Calu3 (cell line): Measurements from ENCODE around the gene PNPLA5. TPM values are rescaled to one million over a fixed set of nuclear protein-coding genes. Genes with fewer than 3 reads are reported as not detected.
A peak's percentile ranks its signal among the peaks of the same experiment; 100 is the strongest.
"Not testable (repeated sequence)": the region's sequence is repeated elsewhere in the genome, so short reads cannot be mapped to it uniquely, and the experiment has no call there.

Experiments used
- BruUV-seq: library from RNA; stranded (reverse); fragments of 400-500 nt; replicated peaks from 2 replicates; lab custom pipeline; 2021; lab: Mats Ljungman, UMichigan
- CTCF ChIA-PET: fragments of 300-600 bp; sonication (Branson Sonifier 250); formaldehyde crosslinking; loops from one replicate; lab custom pipeline; 2022; ENCODE audit warnings: antibody characterized with exemption; lab: Charles Lee
- DNase-seq: peaks from one replicate; pipeline ENCODE4 v3.0.0; 2022
- H3K27ac Mint-ChIP-seq: one replicate; pipeline ENCODE4 v1.8.0; 2022; ENCODE audit warnings: mixed read lengths; ENCODE audit not compliant: unreplicated experiment
- H3K27me3 Mint-ChIP-seq: one replicate; pipeline ENCODE4 v1.8.0; 2022; ENCODE audit warnings: mixed read lengths; ENCODE audit not compliant: unreplicated experiment
- H3K36me3 Mint-ChIP-seq: one replicate; pipeline ENCODE4 v1.8.0; 2022; ENCODE audit warnings: mild to moderate bottlenecking, moderate library complexity, mixed read lengths; ENCODE audit not compliant: insufficient read depth, unreplicated experiment
- H3K4me1 Mint-ChIP-seq: one replicate; pipeline ENCODE4 v1.8.0; 2022; ENCODE audit warnings: mild to moderate bottlenecking, low read depth, mixed read lengths; ENCODE audit not compliant: unreplicated experiment
- H3K4me3 Mint-ChIP-seq: one replicate; pipeline ENCODE4 v1.8.0; 2022; ENCODE audit warnings: mild to moderate bottlenecking, low read depth, moderate library complexity, mixed read lengths; ENCODE audit not compliant: unreplicated experiment
- H3K9me3 Mint-ChIP-seq: one replicate; pipeline ENCODE4 v1.8.0; 2022; ENCODE audit warnings: low read depth, mixed read lengths; ENCODE audit not compliant: unreplicated experiment
- CTCF ChIP-seq: fragments of 200-600 bp; IDR thresholded peaks from one replicate; pipeline ENCODE4 v1.8.0; 2022; ENCODE audit warnings: antibody characterized with exemption; ENCODE audit not compliant: unreplicated experiment
- intact Hi-C: fragments of 100-400 bp; cut with micrococcal nuclease; formaldehyde crosslinking; loops from one replicate; pipeline ENCODE4 v1.10.0; 2022; ENCODE audit not compliant: unreplicated experiment
- total RNA-seq: library from RNA; stranded (reverse); gene quantifications from 2 replicates; pipeline ENCODE4 v1.2.3, GENCODE V29; 2022

The PNPLA5 gene
- total RNA-seq, 1 experiment from 2014 or later = not detected

GRCh38 chr22:43909708-43910107, 17.9 kb upstream of the PNPLA5 start:
- Mint-ChIP-seq H3K4me1 (no peaks in the 10 kb centered on the region), H3K27me3 (peaks cover 73% of the 10 kb centered on the region), H3K27ac (no peak overlapping the region), H3K4me3 (no peak overlapping the region), H3K36me3 (no peaks in the 10 kb centered on the region), H3K9me3 (peaks cover 6% of the 10 kb centered on the region)
- no peak for DNase-seq
- intact Hi-C loops = no loop called here
- CTCF ChIA-PET = no interaction called here
- TF ChIP-seq CTCF = no peak
- no TSS peak for BruUV-seq

DNA sequence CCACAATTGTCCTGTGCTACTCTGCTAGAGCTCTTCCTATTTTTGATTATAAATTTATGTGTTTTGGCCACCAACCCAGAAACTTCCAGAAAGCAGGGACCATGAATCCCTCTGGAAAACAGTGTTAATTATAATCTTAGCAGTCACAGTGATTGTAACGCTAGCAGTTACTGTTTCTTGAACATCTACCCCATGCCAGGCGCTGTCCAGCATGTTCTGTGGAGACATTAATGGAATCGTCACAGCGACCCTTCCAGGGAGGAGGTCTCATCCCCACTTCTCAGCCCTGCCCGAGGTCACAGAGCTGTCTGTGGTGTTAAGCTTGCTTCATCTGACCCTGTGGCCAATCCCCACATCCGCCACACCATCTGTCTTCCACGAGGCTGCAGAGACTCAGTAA, 13.9 kb upstream of the PNPLA5 start:
- no peaks in the 10 kb centered on the region for H3K4me1 Mint-ChIP-seq
- no peak for DNase-seq
- no peaks in the 10 kb centered on the region for H3K36me3 Mint-ChIP-seq
- BruUV-seq = no TSS peak
- CTCF ChIA-PET = interaction anchor here (1.2 kb wide), 1 partner anchor 23 kb away, joined by 4 read pairs; no protein-coding TSS in a partner anchor
- no peak overlapping the region for H3K27ac Mint-ChIP-seq
- no peaks in the 10 kb centered on the region for H3K9me3 Mint-ChIP-seq
- intact Hi-C loops = no loop called here
- no peak for TF ChIP-seq CTCF
- no peak overlapping the region for H3K4me3 Mint-ChIP-seq
- H3K27me3 Mint-ChIP-seq = peaks cover 65% of the 10 kb centered on the region

- H3K27ac Mint-ChIP-seq, H3K4me3 Mint-ChIP-seq, H3K36me3 Mint-ChIP-seq, BruUV-seq, H3K4me1 Mint-ChIP-seq, intact Hi-C loops, H3K9me3 Mint-ChIP-seq: not testable (repeated sequence)
- CTCF ChIA-PET = interaction anchor here (0.8 to 1.4 kb wide), 2 partner anchors 10 to 41 kb away, joined by 4 to 5 read pairs; no protein-coding TSS in a partner anchor
- DNase-seq = peak; percentile 51
- H3K27me3 Mint-ChIP-seq = peaks cover 64% of the 10 kb centered on the region
These were observed 12.6 kb upstream of the PNPLA5 start for GRCh38 chr22:43904412-43904811.

- BruUV-seq, H3K9me3 Mint-ChIP-seq, H3K27ac Mint-ChIP-seq, DNase-seq, intact Hi-C loops, H3K4me1 Mint-ChIP-seq, H3K4me3 Mint-ChIP-seq, H3K36me3 Mint-ChIP-seq: not testable (repeated sequence)
- H3K27me3 Mint-ChIP-seq = peaks cover 60% of the 10 kb centered on the region
- CTCF ChIA-PET = interaction anchor here (0.5 to 1.0 kb wide), 2 partner anchors 20 to 539 kb away, joined by 3 to 4 read pairs; no protein-coding TSS in a partner anchor
These were observed 11.2 kb upstream of the PNPLA5 start for GRCh38 chr22:43903033-43903432.

GRCh38 chr22:43901976-43902643, 10.3 kb upstream of the PNPLA5 start:
- H3K4me1 Mint-ChIP-seq = no peaks in the 10 kb centered on the region
- H3K4me3 Mint-ChIP-seq = no peak overlapping the region
- no peak for DNase-seq
- intact Hi-C loops = no loop called here
- H3K27me3 Mint-ChIP-seq = peaks cover 60% of the 10 kb centered on the region
- BruUV-seq = no TSS peak
- H3K27ac Mint-ChIP-seq = no peak overlapping the region
- no peaks in the 10 kb centered on the region for H3K9me3 Mint-ChIP-seq
- H3K36me3 Mint-ChIP-seq = no peaks in the 10 kb centered on the region
- no peak for TF ChIP-seq CTCF
- CTCF ChIA-PET = interaction anchor here (0.6 kb wide), 1 partner anchor 98 kb away, joined by 4 read pairs; no protein-coding TSS in a partner anchor
